Activated CD4-positive, alpha-beta T cell treated with anti-CD3 and anti-CD28 coated beads, Interleukin-2, amount 10 ng/mL, durations not matched to agents 24 days and 14 days (primary cell): ENCODE measurements around the gene LHFPL3. TPM values are rescaled to one million over a fixed set of nuclear protein-coding genes. Genes with fewer than 3 reads are reported as not detected.
A peak's percentile ranks its signal among the peaks of the same experiment; 100 is the strongest.
"Not testable (repeated sequence)": the region's sequence is repeated elsewhere in the genome, so short reads cannot be mapped to it uniquely, and the experiment has no call there.

ENCODE experiments used
- DNase-seq: peaks from one replicate; pipeline ENCODE4 v3.0.0; 2022
- H3K27ac Mint-ChIP-seq: one replicate; pipeline ENCODE4 v1.8.0; 2022; ENCODE audit warnings: mild to moderate bottlenecking, mixed read lengths
- H3K27me3 Mint-ChIP-seq: one replicate; pipeline ENCODE4 v1.8.0; 2022; ENCODE audit warnings: mixed read lengths
- H3K36me3 Mint-ChIP-seq: one replicate; pipeline ENCODE4 v1.8.0; 2022; ENCODE audit warnings: low read depth, mild to moderate bottlenecking, mixed read lengths
- H3K4me1 Mint-ChIP-seq: one replicate; pipeline ENCODE4 v1.8.0; 2021; ENCODE audit warnings: mixed read lengths
- H3K4me3 Mint-ChIP-seq: one replicate; pipeline ENCODE4 v1.8.0; 2022; ENCODE audit warnings: mild to moderate bottlenecking, moderate library complexity, mixed read lengths
- H3K9me3 Mint-ChIP-seq: one replicate; pipeline ENCODE4 v1.8.0; 2021; ENCODE audit warnings: mixed read lengths
- intact Hi-C: fragments of 100-400 bp; cut with micrococcal nuclease; formaldehyde crosslinking; loops from one replicate; pipeline ENCODE4 v1.15.1; 2023
- total RNA-seq: library from RNA; stranded (reverse); gene quantifications from 2 replicates; pipeline ENCODE4 v1.2.3, GENCODE V29; 2022

LHFPL3 gene
- total RNA-seq, 1 donor from 2014 or later = not detected

DNA sequence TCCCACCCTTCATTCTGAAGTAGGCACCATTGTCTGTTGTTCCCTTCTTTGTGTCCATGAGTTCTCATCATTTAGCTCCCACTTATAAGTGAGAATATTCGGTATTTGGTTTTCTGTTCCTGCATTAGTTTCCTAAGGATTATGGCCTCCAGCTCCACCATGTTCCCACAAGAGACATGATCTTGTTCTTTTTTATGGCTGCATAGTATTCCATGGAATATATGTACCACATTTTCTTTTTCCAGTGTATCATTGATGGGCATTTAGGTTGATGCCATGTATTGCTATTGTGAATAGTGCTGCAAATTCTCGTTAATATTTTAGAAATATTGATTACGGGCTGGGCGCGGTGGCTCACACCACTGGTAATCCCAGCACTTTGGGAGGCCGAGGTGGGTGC, 609.1 kb downstream of the LHFPL3 start:
- H3K27ac Mint-ChIP-seq, intact Hi-C loops, DNase-seq, H3K4me3 Mint-ChIP-seq, H3K27me3 Mint-ChIP-seq, H3K9me3 Mint-ChIP-seq: not testable (repeated sequence)
- peaks cover 20% of the 10 kb centered on the region for H3K36me3 Mint-ChIP-seq
- H3K4me1 Mint-ChIP-seq = peaks cover 21% of the 10 kb centered on the region

DNA sequence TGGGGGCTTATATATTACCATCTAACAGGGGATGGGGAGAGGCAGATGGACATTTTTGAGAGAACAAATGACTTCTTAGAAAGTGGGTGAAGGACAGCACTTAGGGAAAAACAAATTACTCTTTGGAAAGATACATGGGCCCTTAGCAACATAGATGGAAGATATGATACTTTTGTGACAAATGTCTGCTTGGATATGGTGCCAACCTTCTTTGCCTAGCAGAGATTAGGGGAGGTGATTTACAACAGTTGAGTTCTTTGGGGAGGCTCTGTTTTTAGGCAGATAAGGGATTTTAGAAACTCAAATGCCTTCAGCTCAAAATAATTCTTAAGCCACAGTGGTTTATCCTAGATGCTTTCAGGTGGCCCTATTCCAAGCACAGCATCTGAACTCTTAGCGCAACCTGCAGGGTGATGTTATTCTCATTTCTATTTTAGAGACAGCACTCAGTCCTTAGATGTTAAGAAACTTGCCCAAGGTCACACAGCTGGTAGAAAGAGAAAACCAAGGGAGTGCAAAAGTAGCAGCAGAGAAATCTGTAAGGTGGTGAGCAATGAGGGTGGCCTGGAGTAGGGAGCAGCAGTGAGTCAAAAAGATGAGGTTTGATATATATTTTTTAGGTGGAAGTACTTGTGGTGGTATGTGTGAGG, 610.5 kb downstream of the LHFPL3 start:
- no peaks in the 10 kb centered on the region for H3K9me3 Mint-ChIP-seq
- DNase-seq = no peak
- peak overlapping the region; percentile 9 for H3K27ac Mint-ChIP-seq
- H3K4me1 Mint-ChIP-seq = peaks cover 28% of the 10 kb centered on the region
- H3K27me3 Mint-ChIP-seq = no peaks in the 10 kb centered on the region
- H3K36me3 Mint-ChIP-seq = peaks cover 32% of the 10 kb centered on the region
- peak overlapping the region; percentile 28 for H3K4me3 Mint-ChIP-seq
- intact Hi-C loops = no loop called here

DNA sequence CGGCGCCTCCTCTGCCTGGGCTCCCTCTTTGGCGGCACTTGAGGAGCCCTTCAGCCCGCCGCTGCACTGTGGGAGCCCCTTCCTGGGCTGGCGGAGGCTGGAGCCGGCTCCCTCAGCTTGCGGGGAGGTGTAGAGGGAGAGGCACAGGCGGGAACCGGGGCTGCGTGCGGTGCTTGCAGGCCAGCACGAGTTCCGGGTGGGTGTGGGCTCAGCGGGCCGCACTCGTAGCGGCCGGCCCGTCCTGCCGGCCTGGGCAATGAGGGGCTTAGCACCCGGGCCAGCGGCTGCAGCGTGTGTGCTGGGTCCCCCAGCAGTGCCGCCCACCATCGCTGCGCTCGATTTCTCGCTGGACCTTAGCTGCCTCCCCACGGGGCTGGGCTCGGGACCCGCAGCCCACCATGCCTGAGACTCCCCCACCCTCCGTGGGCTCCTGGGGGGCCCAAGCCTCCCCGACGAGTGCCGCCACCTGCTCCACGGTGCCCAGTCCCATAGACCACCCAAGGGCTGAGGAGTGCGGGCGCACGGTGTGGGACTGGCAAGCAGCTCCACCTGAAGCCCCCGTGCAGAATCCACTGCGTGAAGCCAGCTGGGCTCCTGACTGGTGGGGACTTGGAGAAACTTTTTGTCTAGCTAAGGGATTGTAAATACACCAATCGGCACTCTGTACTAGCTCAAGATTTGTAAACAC, 611.8 kb downstream of the LHFPL3 start:
- no peaks in the 10 kb centered on the region for H3K9me3 Mint-ChIP-seq
- peak overlapping the region; percentile 100 for H3K27ac Mint-ChIP-seq
- intact Hi-C loops = loop anchor here (5.0 to 10.0 kb wide), 7 partner anchors 357 to 1935 kb away; partner anchors contain the start of genes DNAJC2, PSMC2 and RINT1

GRCh38 chr7:104943502-104944343, 615.3 kb downstream of the LHFPL3 start:
- Mint-ChIP-seq H3K36me3 (peaks cover 70% of the 10 kb centered on the region), H3K27me3 (peaks cover 3% of the 10 kb centered on the region), H3K9me3 (no peaks in the 10 kb centered on the region), H3K4me3 (peak overlapping the region; percentile 97), H3K27ac (peak overlapping the region; percentile 100), H3K4me1 (peaks cover 56% of the 10 kb centered on the region)
- intact Hi-C loops = loop anchor here (5.0 to 10.0 kb wide), 7 partner anchors 354 to 1931 kb away; partner anchors contain the start of genes DNAJC2, PSMC2 and RINT1
- DNase-seq = peak; percentile 93

More for the DNA sequence above, 611.8 kb downstream of the LHFPL3 start:
- Mint-ChIP-seq H3K36me3 (peaks cover 43% of the 10 kb centered on the region), H3K4me3 (peak overlapping the region; percentile 97), H3K27me3 (peaks cover 3% of the 10 kb centered on the region), H3K4me1 (peaks cover 36% of the 10 kb centered on the region)
- no peak for DNase-seq

DNA sequence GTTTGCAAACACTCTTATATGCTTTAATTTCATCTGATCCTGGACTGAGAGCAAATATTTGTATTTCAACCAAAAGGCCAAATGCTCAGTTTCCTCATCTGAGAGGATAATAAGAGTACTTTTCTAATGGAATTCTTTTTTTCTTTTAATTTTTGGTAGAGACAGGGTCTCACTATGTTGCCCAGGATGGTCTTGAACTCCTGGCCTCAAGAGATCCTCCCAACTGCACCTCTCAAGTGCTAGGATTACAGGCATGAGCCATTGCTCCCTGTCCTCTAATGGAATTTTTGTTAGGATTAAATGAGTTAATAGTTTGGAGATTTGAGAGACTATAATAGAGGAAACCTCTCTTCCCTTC, 617.2 kb downstream of the LHFPL3 start:
- Mint-ChIP-seq H3K27ac (peak overlapping the region; percentile 100), H3K36me3 (peaks cover 76% of the 10 kb centered on the region), H3K9me3 (no peaks in the 10 kb centered on the region), H3K4me1 (peaks cover 57% of the 10 kb centered on the region), H3K27me3 (peaks cover 3% of the 10 kb centered on the region), H3K4me3 (peak overlapping the region; percentile 97)
- intact Hi-C loops = loop anchor here (1.0 to 10.0 kb wide), 9 partner anchors 12 to 1929 kb away; partner anchors contain the start of genes DNAJC2, PSMC2 and SRPK2
- no peak for DNase-seq

GRCh38 chr7:104946338-104946737, 617.9 kb downstream of the LHFPL3 start:
- peak overlapping the region; percentile 97 for H3K4me3 Mint-ChIP-seq
- peaks cover 59% of the 10 kb centered on the region for H3K4me1 Mint-ChIP-seq
- H3K9me3 Mint-ChIP-seq = no peaks in the 10 kb centered on the region
- DNase-seq = peak; percentile 73
- H3K27me3 Mint-ChIP-seq = peaks cover 3% of the 10 kb centered on the region
- intact Hi-C loops = loop anchor here (5.0 to 10.0 kb wide), 5 partner anchors 398 to 1928 kb away; partner anchors contain the start of genes DNAJC2, PSMC2 and SRPK2
- peak overlapping the region; percentile 100 for H3K27ac Mint-ChIP-seq
- H3K36me3 Mint-ChIP-seq = peaks cover 74% of the 10 kb centered on the region

GRCh38 chr7:104950006-104950405, 621.6 kb downstream of the LHFPL3 start:
- H3K4me1 Mint-ChIP-seq = peaks cover 56% of the 10 kb centered on the region
- peaks cover 65% of the 10 kb centered on the region for H3K36me3 Mint-ChIP-seq
- intact Hi-C loops = no loop called here
- peak overlapping the region; percentile 35 for H3K4me3 Mint-ChIP-seq
- H3K27me3 Mint-ChIP-seq = peaks cover 2% of the 10 kb centered on the region
- peak overlapping the region; percentile 45 for H3K27ac Mint-ChIP-seq
- no peak for DNase-seq
- H3K9me3 Mint-ChIP-seq = no peaks in the 10 kb centered on the region

GRCh38 chr7:104950754-104951153, 622.4 kb downstream of the LHFPL3 start:
- no peak overlapping the region for H3K4me3 Mint-ChIP-seq
- intact Hi-C loops = no loop called here
- no peaks in the 10 kb centered on the region for H3K9me3 Mint-ChIP-seq
- no peaks in the 10 kb centered on the region for H3K27me3 Mint-ChIP-seq
- DNase-seq = no peak
- H3K4me1 Mint-ChIP-seq = peaks cover 53% of the 10 kb centered on the region
- peaks cover 61% of the 10 kb centered on the region for H3K36me3 Mint-ChIP-seq
- peak overlapping the region; percentile 15 for H3K27ac Mint-ChIP-seq

DNA sequence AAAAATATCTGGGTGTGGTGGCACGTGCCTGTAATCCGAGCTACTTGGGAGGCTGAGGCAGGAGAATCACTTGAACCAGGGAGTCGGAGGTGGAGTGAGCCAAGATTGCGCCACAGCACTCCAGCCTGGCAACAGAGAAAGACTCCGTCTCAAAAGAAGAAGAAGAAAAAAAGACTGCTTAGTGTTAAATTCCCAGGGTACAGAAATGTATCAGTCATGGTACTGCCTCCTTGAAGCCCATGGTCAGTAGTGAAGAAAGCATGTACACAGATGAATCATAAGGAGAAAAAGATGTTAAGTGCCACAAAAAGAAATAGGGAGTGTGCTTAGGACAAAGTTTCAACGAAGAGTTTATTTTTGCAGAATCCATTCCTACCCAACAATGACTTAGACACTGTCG, 623.1 kb downstream of the LHFPL3 start:
- H3K4me3 Mint-ChIP-seq = peak overlapping the region; percentile 7
- no peak for DNase-seq
- H3K27ac Mint-ChIP-seq = peak overlapping the region; percentile 50
- peaks cover 52% of the 10 kb centered on the region for H3K4me1 Mint-ChIP-seq
- no peaks in the 10 kb centered on the region for H3K27me3 Mint-ChIP-seq
- peaks cover 57% of the 10 kb centered on the region for H3K36me3 Mint-ChIP-seq
- no peaks in the 10 kb centered on the region for H3K9me3 Mint-ChIP-seq
- intact Hi-C loops = no loop called here

DNA sequence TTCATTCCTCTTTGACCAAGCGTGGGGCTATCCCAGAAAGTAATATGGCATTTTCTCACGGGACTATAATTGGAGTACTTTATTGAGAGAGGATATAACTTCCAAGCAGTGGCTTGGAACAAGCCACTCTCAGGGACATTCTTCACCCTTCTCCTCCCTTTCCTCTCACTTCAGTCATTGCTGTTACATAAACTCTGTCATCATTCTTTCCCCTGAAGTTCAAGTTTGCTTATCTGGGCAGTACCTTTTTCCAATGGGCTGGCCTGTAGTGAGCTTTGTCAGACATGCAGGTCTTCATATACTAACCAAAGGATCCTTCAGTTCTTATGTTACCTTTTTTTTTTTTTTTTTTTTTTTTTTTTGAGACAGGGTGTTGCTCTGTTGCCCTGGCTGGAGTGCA, 626.9 kb downstream of the LHFPL3 start:
- intact Hi-C loops = no loop called here
- Mint-ChIP-seq H3K9me3 (peaks cover 3% of the 10 kb centered on the region), H3K27ac (peak overlapping the region; percentile 100), H3K4me3 (peak overlapping the region; percentile 36), H3K4me1 (peaks cover 54% of the 10 kb centered on the region), H3K36me3 (peaks cover 56% of the 10 kb centered on the region), H3K27me3 (no peaks in the 10 kb centered on the region)
- no peak for DNase-seq

Other genes starting within 250 kb of the LHFPL3 start
- gene ORC5, start 120.6 kb upstream of the LHFPL3 start, total RNA-seq = 33.4 and 35.8 TPM in 2 replicates